ENCODE measurements around the gene CREB3L1. TPM values are rescaled to one million over a fixed set of nuclear protein-coding genes. Genes with fewer than 3 reads are reported as not detected.
A peak's percentile ranks its signal among the peaks of the same experiment; 100 is the strongest.

The CREB3L1 gene
- total and polyA plus RNA-seq, 2 of the 13 experiments (the other 11 are each of a cell fraction or from before 2014, with no cell fraction given): not detected

DNA sequence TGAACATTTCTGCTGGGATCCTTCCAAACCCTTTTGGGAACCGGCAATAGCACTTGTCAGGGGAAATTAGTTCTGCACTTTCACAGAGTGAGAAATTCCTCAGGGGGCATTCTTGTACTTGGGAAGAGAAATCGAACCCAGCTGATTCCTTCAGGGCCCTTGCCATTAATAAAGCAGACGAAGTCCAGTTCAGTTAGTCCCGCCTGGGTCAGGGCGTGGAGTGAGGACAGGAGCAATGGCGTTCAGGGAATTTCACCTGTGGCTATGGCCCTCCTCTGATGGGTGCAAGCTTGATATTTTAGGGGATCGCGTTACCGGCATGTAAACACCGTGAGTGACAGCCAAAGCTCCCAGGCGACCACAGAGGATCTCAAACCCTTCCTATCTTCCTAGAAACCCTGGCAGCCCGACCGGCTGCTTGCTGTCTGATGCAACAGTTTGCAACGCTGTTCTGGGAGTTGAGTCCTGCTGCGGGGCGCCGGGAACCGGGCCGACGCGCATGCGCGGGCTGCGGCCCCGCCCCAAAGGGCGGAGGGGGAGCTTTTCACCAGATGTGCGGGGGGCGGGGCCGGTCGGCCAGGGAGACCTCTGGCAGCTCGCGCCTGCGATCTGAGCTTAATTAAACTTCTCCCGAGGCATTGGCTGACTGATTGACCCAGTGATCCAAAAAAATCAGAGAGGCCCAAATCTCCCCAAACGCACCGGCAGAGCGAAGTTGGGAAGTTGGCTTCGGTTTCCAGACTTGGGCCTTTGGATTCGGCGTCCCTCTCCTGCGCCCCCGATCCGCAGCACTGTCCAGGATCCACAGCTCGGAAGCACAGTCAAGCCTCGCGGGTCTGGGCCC is 34.3 kb upstream of the CREB3L1 start (continued):
- TF ChIP-seq RFX5 (IDR thresholded peaks at IDR 0.05; ENCODE audit: low read depth, low read length) (no peak; the same call in 1 of the 2 replicates), NFE2 (CRISPR knock-in tag; IDR thresholded peaks at IDR 0.05) (no peak), SIX4 (CRISPR knock-in tag; IDR thresholded peaks at IDR 0.05) (no peak; the same call in 1 of the 2 replicates), ZNF747 (CRISPR knock-in tag; IDR thresholded peaks at IDR 0.05; ENCODE audit: borderline replicate concordance) (peak; percentile 61; the same call in 1 of the 2 replicates), GTF3A (CRISPR knock-in tag; conservative IDR thresholded peaks at IDR 0.05) (no peak), KLF11 (CRISPR knock-in tag; IDR thresholded peaks at IDR 0.05) (no peak), ZNF773 (CRISPR knock-in tag; IDR thresholded peaks at IDR 0.05; ENCODE audit: borderline replicate concordance) (0 out of 2 replicates have a peak, but pooled peaks have one; percentile 20), MBD4 (IDR thresholded peaks at IDR 0.05; ENCODE audit: borderline replicate concordance, low read length) (no peak), NFE2L2 (IDR thresholded peaks at IDR 0.05; ENCODE audit: low read length) (no peak), ZNF816 (CRISPR knock-in tag; IDR thresholded peaks at IDR 0.05; ENCODE audit: borderline replicate concordance) (no peak), FOXA1 (IDR thresholded peaks at IDR 0.05) (no peak), FOXA1 (CRISPR knock-in tag; IDR thresholded peaks at IDR 0.05) (peak; percentile 66), GATA4 (IDR thresholded peaks at IDR 0.05; ENCODE audit: borderline replicate concordance, low read depth) (0 out of 2 replicates have a peak, but pooled peaks have one; percentile 18), ZNF850 (CRISPR knock-in tag; conservative IDR thresholded peaks at IDR 0.05) (no peak), PITX1 (CRISPR knock-in tag; IDR thresholded peaks at IDR 0.05) (no peak), ZNF550 (CRISPR knock-in tag; IDR thresholded peaks at IDR 0.05; ENCODE audit: borderline replicate concordance) (no peak), THYN1 (CRISPR knock-in tag; IDR thresholded peaks at IDR 0.05; ENCODE audit: borderline replicate concordance, low read depth) (no peak), BCL6 (CRISPR knock-in tag; IDR thresholded peaks at IDR 0.05) (peak; percentile 93), ZNF207 (IDR thresholded peaks at IDR 0.05; ENCODE audit: borderline replicate concordance) (no peak), ZNF616 (CRISPR knock-in tag; IDR thresholded peaks at IDR 0.05; ENCODE audit: low read depth) (no peak), ATM (IDR thresholded peaks at IDR 0.05; ENCODE audit: borderline replicate concordance) (no peak), KAT8 (CRISPR knock-in tag; IDR thresholded peaks at IDR 0.05) (peak; percentile 88; the same call in 1 of the 2 replicates)
- TF ChIP-seq, protein P1, sequence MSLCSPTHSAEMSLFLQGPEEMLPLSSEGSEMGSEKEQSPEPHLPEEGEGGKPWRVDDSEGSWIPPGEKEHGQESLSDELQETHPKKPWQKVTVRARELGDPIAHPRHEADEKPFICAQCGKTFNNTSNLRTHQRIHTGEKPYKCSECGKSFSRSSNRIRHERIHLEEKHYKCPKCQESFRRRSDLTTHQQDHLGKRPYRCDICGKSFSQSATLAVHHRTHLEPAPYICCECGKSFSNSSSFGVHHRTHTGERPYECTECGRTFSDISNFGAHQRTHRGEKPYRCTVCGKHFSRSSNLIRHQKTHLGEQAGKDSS (CRISPR knock-in tag; IDR thresholded peaks at IDR 0.05; ENCODE audit: borderline replicate concordance, low read depth): no peak
- TF ChIP-seq, protein P2, sequence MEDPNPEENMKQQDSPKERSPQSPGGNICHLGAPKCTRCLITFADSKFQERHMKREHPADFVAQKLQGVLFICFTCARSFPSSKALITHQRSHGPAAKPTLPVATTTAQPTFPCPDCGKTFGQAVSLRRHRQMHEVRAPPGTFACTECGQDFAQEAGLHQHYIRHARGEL (CRISPR knock-in tag; IDR thresholded peaks at IDR 0.05): no peak
- TF ChIP-seq, protein P3, sequence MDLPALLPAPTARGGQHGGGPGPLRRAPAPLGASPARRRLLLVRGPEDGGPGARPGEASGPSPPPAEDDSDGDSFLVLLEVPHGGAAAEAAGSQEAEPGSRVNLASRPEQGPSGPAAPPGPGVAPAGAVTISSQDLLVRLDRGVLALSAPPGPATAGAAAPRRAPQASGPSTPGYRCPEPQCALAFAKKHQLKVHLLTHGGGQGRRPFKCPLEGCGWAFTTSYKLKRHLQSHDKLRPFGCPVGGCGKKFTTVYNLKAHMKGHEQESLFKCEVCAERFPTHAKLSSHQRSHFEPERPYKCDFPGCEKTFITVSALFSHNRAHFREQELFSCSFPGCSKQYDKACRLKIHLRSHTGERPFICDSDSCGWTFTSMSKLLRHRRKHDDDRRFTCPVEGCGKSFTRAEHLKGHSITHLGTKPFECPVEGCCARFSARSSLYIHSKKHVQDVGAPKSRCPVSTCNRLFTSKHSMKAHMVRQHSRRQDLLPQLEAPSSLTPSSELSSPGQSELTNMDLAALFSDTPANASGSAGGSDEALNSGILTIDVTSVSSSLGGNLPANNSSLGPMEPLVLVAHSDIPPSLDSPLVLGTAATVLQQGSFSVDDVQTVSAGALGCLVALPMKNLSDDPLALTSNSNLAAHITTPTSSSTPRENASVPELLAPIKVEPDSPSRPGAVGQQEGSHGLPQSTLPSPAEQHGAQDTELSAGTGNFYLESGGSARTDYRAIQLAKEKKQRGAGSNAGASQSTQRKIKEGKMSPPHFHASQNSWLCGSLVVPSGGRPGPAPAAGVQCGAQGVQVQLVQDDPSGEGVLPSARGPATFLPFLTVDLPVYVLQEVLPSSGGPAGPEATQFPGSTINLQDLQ (CRISPR knock-in tag; IDR thresholded peaks at IDR 0.05): no peak
- TF ChIP-seq, protein P4, sequence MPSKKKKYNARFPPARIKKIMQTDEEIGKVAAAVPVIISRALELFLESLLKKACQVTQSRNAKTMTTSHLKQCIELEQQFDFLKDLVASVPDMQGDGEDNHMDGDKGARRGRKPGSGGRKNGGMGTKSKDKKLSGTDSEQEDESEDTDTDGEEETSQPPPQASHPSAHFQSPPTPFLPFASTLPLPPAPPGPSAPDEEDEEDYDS (CRISPR knock-in tag; IDR thresholded peaks at IDR 0.05): peak; percentile 73; the same call in 1 of the 2 replicates
